Activated CD4-positive, alpha-beta T cell treated with anti-CD3 and anti-CD28 coated beads for 4 hours (primary cell): Measurements from ENCODE around the gene TEN1.
A peak's percentile ranks its signal among the peaks of the same experiment; 100 is the strongest.

Source experiments
- DNase-seq, 2 donors: peaks; one replicate each; pipeline ENCODE4 v3.0.0-alpha.2; 2020

TEN1 gene

GRCh38 chr17:76007850-76008165, 28.8 kb downstream of the TEN1 start:
- DNase-seq = no peak

- no peak for DNase-seq
These were observed 29.2 kb downstream of the TEN1 start for GRCh38 chr17:76008208-76008607.

- DNase-seq = no peak
These were observed 29.8 kb downstream of the TEN1 start for GRCh38 chr17:76008630-76009425.

GRCh38 chr17:76009447-76009846, 30.4 kb downstream of the TEN1 start:
- DNase-seq = no peak

- DNase-seq = no peak
These were observed 31.1 kb downstream of the TEN1 start for GRCh38 chr17:76009969-76010661.

- DNase-seq = no peak
These were observed 32.9 kb downstream of the TEN1 start for GRCh38 chr17:76011951-76012350.

- DNase-seq = no peak
These were observed 34.4 kb downstream of the TEN1 start for GRCh38 chr17:76013377-76013932.

GRCh38 chr17:76014100-76014924, 35.3 kb downstream of the TEN1 start:
- peak; percentile 75 to 78 for DNase-seq

GRCh38 chr17:76014925-76015261, 35.9 kb downstream of the TEN1 start:
- DNase-seq = no peak

- no peak for DNase-seq
These were observed 38.7 kb downstream of the TEN1 start for GRCh38 chr17:76017481-76018339.

GRCh38 chr17:76018340-76018680, 39.3 kb downstream of the TEN1 start:
- no peak for DNase-seq

GRCh38 chr17:76018801-76019200, 39.8 kb downstream of the TEN1 start:
- DNase-seq = no peak

GRCh38 chr17:76019833-76020467, 40.9 kb downstream of the TEN1 start:
- DNase-seq = no peak

- no peak for DNase-seq
These were observed 43.2 kb downstream of the TEN1 start for GRCh38 chr17:76022285-76022684.

- no peak for DNase-seq
These were observed 44.2 kb downstream of the TEN1 start for GRCh38 chr17:76022973-76023899.

- DNase-seq = no peak
These were observed 44.8 kb downstream of the TEN1 start for GRCh38 chr17:76023900-76024237.

GRCh38 chr17:76024353-76024752, 45.3 kb downstream of the TEN1 start:
- DNase-seq = no peak

GRCh38 chr17:76025294-76025693, 46.3 kb downstream of the TEN1 start:
- no peak for DNase-seq

- no peak for DNase-seq
These were observed 47.7 kb downstream of the TEN1 start for GRCh38 chr17:76026714-76027158.

- no peak for DNase-seq
These were observed 48.3 kb downstream of the TEN1 start, which contains the start of gene EVPL for GRCh38 chr17:76027159-76027839. Gene EVPL, minus strand, starts transcription at chr17:76027306. Its CDS starts 108 bp downstream, at chr17:76027198.
